MM.1S (cell line): ENCODE measurements around the gene GPX4.

Source experiments
- EZH2phosphoT487 ChIP-seq: fragments of 300-600 bp; sonication (generic); IDR thresholded peaks from 2 replicates; pipeline ENCODE4 v1.6.1; 2018; ENCODE audit warnings: antibody characterized with exemption, low read length
- TF ChIP-seq, protein P1 (sequence below): fragments of 300-600 bp; sonication (generic); IDR thresholded peaks from 2 replicates; pipeline ENCODE4 v1.5.1; 2016; ENCODE audit warnings: antibody characterized with exemption, low read length, mixed read lengths

GRCh38 chr19:1109032-1109551 is 5.3 kb downstream of the GPX4 start:
- TF ChIP-seq, protein P1, sequence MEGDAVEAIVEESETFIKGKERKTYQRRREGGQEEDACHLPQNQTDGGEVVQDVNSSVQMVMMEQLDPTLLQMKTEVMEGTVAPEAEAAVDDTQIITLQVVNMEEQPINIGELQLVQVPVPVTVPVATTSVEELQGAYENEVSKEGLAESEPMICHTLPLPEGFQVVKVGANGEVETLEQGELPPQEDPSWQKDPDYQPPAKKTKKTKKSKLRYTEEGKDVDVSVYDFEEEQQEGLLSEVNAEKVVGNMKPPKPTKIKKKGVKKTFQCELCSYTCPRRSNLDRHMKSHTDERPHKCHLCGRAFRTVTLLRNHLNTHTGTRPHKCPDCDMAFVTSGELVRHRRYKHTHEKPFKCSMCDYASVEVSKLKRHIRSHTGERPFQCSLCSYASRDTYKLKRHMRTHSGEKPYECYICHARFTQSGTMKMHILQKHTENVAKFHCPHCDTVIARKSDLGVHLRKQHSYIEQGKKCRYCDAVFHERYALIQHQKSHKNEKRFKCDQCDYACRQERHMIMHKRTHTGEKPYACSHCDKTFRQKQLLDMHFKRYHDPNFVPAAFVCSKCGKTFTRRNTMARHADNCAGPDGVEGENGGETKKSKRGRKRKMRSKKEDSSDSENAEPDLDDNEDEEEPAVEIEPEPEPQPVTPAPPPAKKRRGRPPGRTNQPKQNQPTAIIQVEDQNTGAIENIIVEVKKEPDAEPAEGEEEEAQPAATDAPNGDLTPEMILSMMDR, result no peak
- no peak for TF ChIP-seq EZH2phosphoT487
